Right atrium auricular region (tissue), 2 donors: ENCODE measurements around the gene FAM47B. TPM values are rescaled to one million over a fixed set of nuclear protein-coding genes. Genes with fewer than 3 reads are reported as not detected.

Experiments
- DNase-seq: peaks from one replicate; pipeline ENCODE4 v3.0.0-alpha.2; 2019; ENCODE audit warnings: low spot score
- H3K27ac ChIP-seq, 2 donors: fragments of 200-600 bp; sonication (generic); 1 replicate in 1 of 2; 2 replicates in 1 of 2; pipeline ENCODE4 v1.5.1; 2016 to 2019
- H3K27me3 ChIP-seq, 2 donors: fragments of 200-600 bp; sonication (generic); one replicate each; pipeline versions ENCODE4 v1.5.1 to v1.6.0; 2017 to 2019
- H3K36me3 ChIP-seq: fragments of 200-600 bp; sonication (generic); one replicate; pipeline ENCODE4 v1.5.1; 2016
- H3K4me1 ChIP-seq, 2 donors: fragments of 200-600 bp; sonication (generic); one replicate each; pipeline versions ENCODE4 v1.5.1 to v1.6.0; 2017 to 2019
- H3K4me3 ChIP-seq, 2 donors: fragments of 200-600 bp; sonication (generic); 1 replicate in 1 of 2; 2 replicates in 1 of 2; pipeline ENCODE4 v1.5.1; 2017 to 2019; ENCODE audit warnings: mild to moderate bottlenecking in 1 of 2, moderate library complexity in 1 of 2
- H3K9me3 ChIP-seq, 2 donors: fragments of 200-600 bp; sonication (generic); one replicate each; pipeline ENCODE4 v1.5.1; 2019
- CTCF ChIP-seq, 2 donors: fragments of 200-600 bp; sonication (generic); IDR thresholded peaks; one replicate each; pipeline ENCODE4 v1.5.1; 2019; ENCODE audit warnings: antibody characterized with exemption in 2 of 2
- total RNA-seq, 2 donors: library from RNA; depleted of rRNA; stranded (reverse); fragments of >200 nt; gene quantifications; one replicate each; pipeline ENCODE4 v1.1.0, GENCODE V29; 2016

Gene FAM47B
- total RNA-seq, 2 donors from 2014 or later: not detected

GRCh38 chrX:34915463-34916225 is 27.0 kb upstream of the FAM47B start:
- Histone ChIP-seq H3K4me1 (no peaks in the 10 kb centered on the region), H3K9me3 (no peaks in the 10 kb centered on the region), H3K4me3 (no peak overlapping the region), H3K36me3 (no peaks in the 10 kb centered on the region), H3K27me3 (no peaks in the 10 kb centered on the region), H3K27ac (no peak overlapping the region)
- TF ChIP-seq CTCF (IDR thresholded peaks at IDR 0.05): no peak
- no peak for DNase-seq

DNA sequence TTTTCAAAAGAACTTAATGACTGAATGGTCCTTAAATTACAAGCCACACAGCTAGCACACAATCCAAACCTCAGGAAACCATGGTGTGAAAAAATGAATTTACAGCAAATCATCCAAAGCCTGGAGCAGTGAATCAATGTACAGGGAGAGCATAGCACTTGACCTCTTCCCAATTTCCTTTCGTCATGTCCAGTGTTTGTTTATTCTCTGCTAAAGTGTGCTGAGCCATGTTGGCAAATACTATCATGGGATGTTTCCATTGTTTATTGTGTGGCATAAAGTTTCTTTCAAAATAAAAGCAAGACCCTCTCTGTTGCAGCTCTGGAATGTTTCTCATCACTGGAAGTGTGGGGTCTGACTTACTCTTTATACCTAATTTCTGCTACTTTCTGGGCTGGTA is 25.4 kb upstream of the FAM47B start:
- Histone ChIP-seq H3K4me3 (no peak overlapping the region), H3K9me3 (no peaks in the 10 kb centered on the region), H3K4me1 (no peaks in the 10 kb centered on the region), H3K27ac (no peak overlapping the region), H3K27me3 (no peaks in the 10 kb centered on the region), H3K36me3 (no peaks in the 10 kb centered on the region)
- no peak for DNase-seq
- TF ChIP-seq CTCF (IDR thresholded peaks at IDR 0.05): no peak

- no peaks in the 10 kb centered on the region for H3K4me1 ChIP-seq
- no peak for TF ChIP-seq CTCF (IDR thresholded peaks at IDR 0.05)
- no peaks in the 10 kb centered on the region for H3K9me3 ChIP-seq
- no peaks in the 10 kb centered on the region for H3K36me3 ChIP-seq
- no peaks in the 10 kb centered on the region for H3K27me3 ChIP-seq
- no peak for DNase-seq
- no peak overlapping the region for H3K4me3 ChIP-seq
- no peak overlapping the region for H3K27ac ChIP-seq
Observed at GRCh38 chrX:34918091-34918736, 24.4 kb upstream of the FAM47B start.

GRCh38 chrX:34918856-34919255 is 23.7 kb upstream of the FAM47B start:
- Histone ChIP-seq H3K27ac (no peak overlapping the region), H3K36me3 (no peaks in the 10 kb centered on the region), H3K27me3 (no peaks in the 10 kb centered on the region), H3K9me3 (no peaks in the 10 kb centered on the region), H3K4me3 (no peak overlapping the region), H3K4me1 (no peaks in the 10 kb centered on the region)
- DNase-seq: no peak
- peak in 1 of 2 donors; percentile 43 for TF ChIP-seq CTCF (IDR thresholded peaks at IDR 0.05)

- Histone ChIP-seq H3K36me3 (no peaks in the 10 kb centered on the region), H3K27ac (no peak overlapping the region), H3K4me1 (no peaks in the 10 kb centered on the region), H3K4me3 (no peak overlapping the region), H3K9me3 (no peaks in the 10 kb centered on the region), H3K27me3 (no peaks in the 10 kb centered on the region)
- DNase-seq: no peak
- TF ChIP-seq CTCF (IDR thresholded peaks at IDR 0.05): no peak
Observed at GRCh38 chrX:34927866-34928265, 14.7 kb upstream of the FAM47B start.
